H1 (cell line): Measurements from ENCODE around the gene SLC12A8. TPM values are rescaled to one million over a fixed set of nuclear protein-coding genes. Genes with fewer than 3 reads are reported as not detected.

Experiments
- CTCF ChIA-PET: fragments of 300-600 bp; sonication (Branson Sonifier 250); formaldehyde crosslinking; loops from one replicate; lab custom pipeline; 2021; ENCODE audit not compliant: partially characterized antibody; lab: Charles Lee
- POLR2A ChIA-PET: fragments of 300-600 bp; sonication (Branson Sonifier 250); formaldehyde crosslinking; loops from one replicate; lab custom pipeline; 2021; ENCODE audit warnings: inconsistent platforms; ENCODE audit not compliant: partially characterized antibody; lab: Charles Lee
- DNase-seq, 2 experiments: peaks; one replicate each; pipeline versions ENCODE4 v3.0.0 to v3.0.0-alpha.2; 2010 to 2022; ENCODE audit warnings: low spot score in 2 of 2, low read depth in 1 of 2, mixed read lengths in 1 of 2
- FAIRE-seq: peaks from 2 replicates; lab custom pipeline; 2011; peaks lifted over from hg19 to GRCh38; lab: Jason Lieb, UNC
- H2AFZ ChIP-seq: 2 replicates; pipeline ENCODE4 v1.8.1; 2012; ENCODE audit warnings: low read length, inconsistent platforms
- H2AK5ac ChIP-seq: 2 replicates; pipeline ENCODE4 v1.6.1; 2013; ENCODE audit warnings: low read depth, low read length
- H2BK120ac ChIP-seq: replicated peaks from 2 replicates; pipeline ENCODE3; 2013; ENCODE audit warnings: low read depth, low read length, inconsistent platforms
- H2BK12ac ChIP-seq: 2 replicates; pipeline ENCODE4 v1.6.1; 2013; ENCODE audit warnings: low read depth, low read length
- H2BK15ac ChIP-seq: 2 replicates; pipeline ENCODE4 v1.6.1; 2013; ENCODE audit warnings: low read length
- H2BK20ac ChIP-seq: 2 replicates; pipeline ENCODE4 v1.6.1; 2013; ENCODE audit warnings: low read length
- H2BK5ac ChIP-seq: 2 replicates; pipeline ENCODE4 v1.6.1; 2013; ENCODE audit warnings: low read depth, low read length
- H3K14ac ChIP-seq: 2 replicates; pipeline ENCODE4 v1.6.1; 2013; ENCODE audit warnings: inconsistent platforms; ENCODE audit not compliant: insufficient read length
- H3K18ac ChIP-seq: 2 replicates; pipeline ENCODE4 v1.6.1; 2013; ENCODE audit warnings: low read length; ENCODE audit errors: extremely low read depth
- H3K23ac ChIP-seq: 2 replicates; pipeline ENCODE4 v1.6.1; 2013; ENCODE audit warnings: inconsistent platforms; ENCODE audit not compliant: insufficient read length
- H3K23me2 ChIP-seq: 2 replicates; pipeline ENCODE4 v1.6.1; 2013; ENCODE audit warnings: low read depth, low read length
- H3K27ac ChIP-seq: 2 replicates; pipeline ENCODE4 v1.6.1; 2011; ENCODE audit warnings: low read depth, low read length, inconsistent platforms
- H3K27me3 ChIP-seq, 4 experiments: replicated peaks in 1 of 4; 1 replicate in 1 of 4; 2 replicates in 3 of 4; pipeline versions ENCODE4 v1.6.1 to v1.8.1; 2011 to 2013; ENCODE audit warnings: low read length in 3 of 4, mild to moderate bottlenecking in 3 of 4, inconsistent platforms in 2 of 4, mixed read lengths in 2 of 4, moderate library complexity in 1 of 4; ENCODE audit not compliant: control insufficient read depth in 3 of 4, insufficient read depth in 3 of 4; ENCODE audit errors: extremely low read depth in 1 of 4
- H3K36me3 ChIP-seq, 4 experiments: 2 replicates each; pipeline versions ENCODE4 v1.6.1 to v1.8.1; 2011 to 2013; ENCODE audit warnings: mild to moderate bottlenecking in 4 of 4, low read length in 3 of 4, moderate library complexity in 2 of 4, control low read depth in 1 of 4, inconsistent platforms in 1 of 4; ENCODE audit not compliant: insufficient read depth in 4 of 4, control insufficient read depth in 2 of 4
- H3K4ac ChIP-seq: replicated peaks from 2 replicates; pipeline ENCODE3; 2013; ENCODE audit warnings: low read length, low read depth, mixed read lengths, inconsistent platforms; ENCODE audit not compliant: insufficient read length
- H3K4me1 ChIP-seq, 4 experiments: replicated peaks in 1 of 4; 1 replicate in 1 of 4; 2 replicates in 3 of 4; pipeline versions ENCODE4 v1.6.1 to v1.8.1; 2011 to 2013; ENCODE audit warnings: low read length in 3 of 4, inconsistent platforms in 2 of 4, mixed read lengths in 1 of 4; ENCODE audit not compliant: insufficient read depth in 4 of 4, control insufficient read depth in 3 of 4
- H3K4me2 ChIP-seq, 2 experiments: 2 replicates each; pipeline versions ENCODE4 v1.6.1 to v1.8.1; 2011 to 2013; ENCODE audit warnings: low read depth in 2 of 2, low read length in 2 of 2, control low read depth in 1 of 2, inconsistent platforms in 1 of 2, mild to moderate bottlenecking in 1 of 2; ENCODE audit not compliant: insufficient read depth in 1 of 2
- H3K4me3 ChIP-seq, 4 experiments: fragments of 200-600, 300-600 bp in 1 of 4; sonication (generic), shearing (Covaris generic), sonication (Bioruptor Twin) in 1 of 4; 2 replicates each; pipeline versions ENCODE4 v1.5.1 to v1.8.1; 2011 to 2016; ENCODE audit warnings: low read length in 4 of 4, low read depth in 3 of 4, control low read depth in 2 of 4, inconsistent platforms in 2 of 4, mild to moderate bottlenecking in 2 of 4, mixed read lengths in 1 of 4, moderate library complexity in 1 of 4; ENCODE audit not compliant: insufficient read depth in 2 of 4; ENCODE audit errors: extremely low read depth in 1 of 4
- H3K56ac ChIP-seq: replicated peaks from 2 replicates; pipeline ENCODE3; 2013; ENCODE audit warnings: low read depth, mild to moderate bottlenecking, mixed read lengths, low read length, inconsistent platforms; ENCODE audit not compliant: insufficient read length
- H3K79me1 ChIP-seq: 2 replicates; pipeline ENCODE4 v1.6.1; 2013; ENCODE audit warnings: low read depth, low read length, control low read depth
- H3K79me2 ChIP-seq, 2 experiments: 2 replicates each; pipeline versions ENCODE4 v1.6.1 to v1.8.1; 2012 to 2013; ENCODE audit warnings: low read length in 2 of 2, mild to moderate bottlenecking in 2 of 2, inconsistent platforms in 1 of 2; ENCODE audit not compliant: insufficient read depth in 2 of 2, control insufficient read depth in 1 of 2
- H3K9ac ChIP-seq, 4 experiments: replicated peaks in 1 of 4; 1 replicate in 1 of 4; 2 replicates in 3 of 4; pipeline versions ENCODE4 v1.6.1 to v1.8.1; 2011 to 2013; ENCODE audit warnings: low read depth in 3 of 4, low read length in 3 of 4, control low read depth in 2 of 4, mild to moderate bottlenecking in 2 of 4, moderate library complexity in 2 of 4, inconsistent platforms in 1 of 4; ENCODE audit errors: extremely low read depth in 1 of 4
- H3K9me3 ChIP-seq, 2 experiments: 2 replicates each; pipeline versions ENCODE4 v1.6.1 to v1.8.1; 2012 to 2013; ENCODE audit warnings: mild to moderate bottlenecking in 2 of 2, moderate library complexity in 2 of 2, control low read depth in 1 of 2, inconsistent platforms in 1 of 2, low read depth in 1 of 2, low read length in 1 of 2, mixed read lengths in 1 of 2; ENCODE audit not compliant: insufficient read depth in 2 of 2
- H4K20me1 ChIP-seq, 2 experiments: replicated peaks in 1 of 2; 2 replicates each; pipeline versions ENCODE3 to v1.8.1; 2011 to 2013; ENCODE audit warnings: inconsistent platforms in 2 of 2, low read length in 2 of 2, mild to moderate bottlenecking in 1 of 2; ENCODE audit not compliant: insufficient read depth in 2 of 2, control insufficient read depth in 1 of 2
- H4K5ac ChIP-seq: 2 replicates; pipeline ENCODE4 v1.6.1; 2013; ENCODE audit warnings: low read length, low read depth, mixed read lengths, inconsistent platforms; ENCODE audit not compliant: insufficient read length
- H4K8ac ChIP-seq: 2 replicates; pipeline ENCODE4 v1.8.0; 2013; ENCODE audit warnings: mild to moderate bottlenecking, moderate library complexity, low read length, inconsistent platforms; ENCODE audit not compliant: insufficient read depth; ENCODE audit errors: extremely low read depth
- H4K91ac ChIP-seq: replicated peaks from 2 replicates; pipeline ENCODE3; 2013; ENCODE audit warnings: low read length, mixed read lengths, inconsistent platforms; ENCODE audit not compliant: insufficient read length
- EP300 ChIP-seq, 2 experiments: IDR thresholded peaks; 1 replicate in 1 of 2; 2 replicates in 1 of 2; pipeline ENCODE4 v1.6.1; 2011 to 2012; ENCODE audit warnings: low read depth in 2 of 2, low read length in 2 of 2, mild to moderate bottlenecking in 2 of 2, borderline replicate concordance in 1 of 2, inconsistent platforms in 1 of 2, moderate library complexity in 1 of 2
- PHF8 ChIP-seq: fragments of 200-600 bp; sonication (generic); conservative IDR thresholded peaks from 2 replicates; pipeline ENCODE4 v1.7.1; 2012; ENCODE audit warnings: low read depth, mild to moderate bottlenecking, inconsistent platforms, low read length, moderate library complexity
- RAD21 ChIP-seq, 2 experiments: IDR thresholded peaks in 1 of 2; conservative IDR thresholded peaks in 1 of 2; 2 replicates each; pipeline ENCODE4 v1.6.1; 2011; ENCODE audit warnings: low read depth in 2 of 2, low read length in 2 of 2, improper control_type of control experiment in 1 of 2, inconsistent platforms in 1 of 2, mild to moderate bottlenecking in 1 of 2, moderate library complexity in 1 of 2
- WGBS, 2 experiments: shearing (Covaris generic) in 1 of 2; methylation state at CpG; one replicate each; pipeline versions ENCODE4 v1.1.6 to v1.1.7; 2013 to 2015; ENCODE audit warnings: low lambda C conversion rate in 2 of 2, mixed read lengths in 2 of 2, inconsistent platforms in 1 of 2, low coverage in 1 of 2, missing lambda C conversion rate in 1 of 2; ENCODE audit not compliant: insufficient replicate concordance in 2 of 2, insufficient coverage in 1 of 2, insufficient read length in 1 of 2; ENCODE audit errors: extremely low coverage in 1 of 2, missing lambda C conversion rate in 1 of 2; 5-methylcytosine and 5-hydroxymethylcytosine counted together
- polyA plus RNA-seq, 7 experiments: library from polyadenylated mRNA; depleted of rRNA in 3 of 7; stranded (reverse) in 5 of 7; unstranded in 2 of 7; fragments of >200 nt in 5 of 7; fragments of 200-250 nt in 2 of 7; gene quantifications; 1 replicate in 5 of 7; 2 replicates in 1 of 7; 4 replicates in 1 of 7; pipeline versions ENCODE4 v1.2.1 to v1.2.3, GENCODE V29; 2011 to 2013; ENCODE audit warnings: missing spikeins in 2 of 7, mixed read lengths in 2 of 7
- total RNA-seq: library from RNA; stranded (reverse); fragmentation: NEBNext Ultra II Directional; extraction: Animal tissue kit (Norgen Biotek cat#: 25700); gene quantifications from 2 replicates; pipeline ENCODE4 v1.2.1, GENCODE V29; 2021

The SLC12A8 gene
- total and polyA plus RNA-seq, 2 of the 8 experiments (the other 6 are each of a cell fraction or from before 2014, with no cell fraction given): 13.7 to 14.4 TPM

GRCh38 chr3:125087768-125088391, 124.7 kb downstream of the SLC12A8 start:
- Histone ChIP-seq H4K5ac (no peak overlapping the region), H4K8ac (no peak overlapping the region), H3K23ac (no peak overlapping the region), H3K23me2 (no peaks in the 10 kb centered on the region), H3K18ac (no peak overlapping the region), H3K14ac (no peak overlapping the region), H3K9me3 (no peaks in the 10 kb centered on the region), H2AK5ac (no peak overlapping the region), H3K4ac (no peak overlapping the region), H2BK20ac (no peak overlapping the region), H3K27me3 (no peaks in the 10 kb centered on the region), H4K91ac (no peak overlapping the region), H2BK12ac (no peak overlapping the region), H2BK5ac (no peak overlapping the region), H2BK120ac (no peak overlapping the region), H3K9ac (no peak overlapping the region), H3K4me1 (no peaks in the 10 kb centered on the region), H3K4me2 (no peak overlapping the region), H3K79me2 (no peaks in the 10 kb centered on the region), H2AFZ (no peak overlapping the region), H3K27ac (no peak overlapping the region), H3K4me3 (no peak overlapping the region), H4K20me1 (no peaks in the 10 kb centered on the region)
- DNase-seq: no peak
- WGBS, 2 experiments: 91% methylated on average over 6 of the region's 6 CpGs; no CpG with 5 or more reads in 1 of the 2 experiments
- no peak for TF ChIP-seq RAD21 (IDR thresholded peaks at IDR 0.05 in 1 of 2, conservative IDR thresholded peaks at IDR 0.05 in 1 of 2; ENCODE audit: low read depth in 2 of 2, low read length in 2 of 2)
- TF ChIP-seq PHF8: no peak
- no peak for TF ChIP-seq EP300 (IDR thresholded peaks at IDR 0.05; ENCODE audit: borderline replicate concordance in 1 of 2, low read depth in 2 of 2, low read length in 2 of 2)
- TF ChIP-seq, all 59 proteins: peak for 0
- ChIA-PET CTCF (interaction anchor here (0.7 kb wide), 1 partner anchor 15 kb away, joined by 3 read pairs; no protein-coding TSS in a partner anchor), POLR2A (no interaction called here)
- no peak overlapping the region for H3K56ac ChIP-seq
- peaks cover 0 to 6% (median 0%) of the 10 kb centered on the region in 4 experiments; a peak in 3 of 8 replicates for H3K36me3 ChIP-seq
- H3K79me1 ChIP-seq: 0 out of 2 replicates have a peak, but pooled peaks cover 2% of the 10 kb centered on the region
- FAIRE-seq: no peak
- no peak overlapping the region for H2BK15ac ChIP-seq
